GM19240 (cell line): ENCODE data around the gene ADGRV1.

Source experiments
- DNase-seq: peaks from one replicate; pipeline ENCODE4 v3.0.0; 2011; ENCODE audit warnings: low spot score; ENCODE audit not compliant: insufficient read length

Gene ADGRV1

GRCh38 chr5:91186101-91186500 is 627.5 kb downstream of the ADGRV1 start:
- no peak for DNase-seq

GRCh38 chr5:91187032-91187431 is 628.4 kb downstream of the ADGRV1 start:
- no peak for DNase-seq

GRCh38 chr5:91188755-91189154 is 630.2 kb downstream of the ADGRV1 start:
- DNase-seq = no peak

- no peak for DNase-seq
Measured at GRCh38 chr5:91189480-91190313, 631.1 kb downstream of the ADGRV1 start.

GRCh38 chr5:91190314-91190690 is 631.7 kb downstream of the ADGRV1 start:
- no peak for DNase-seq

- no peak for DNase-seq
Measured at GRCh38 chr5:91194824-91195381, 636.3 kb downstream of the ADGRV1 start.

GRCh38 chr5:91200692-91201091 is 642.1 kb downstream of the ADGRV1 start:
- DNase-seq = no peak

- DNase-seq = no peak
Measured at GRCh38 chr5:91206103-91206502, 647.5 kb downstream of the ADGRV1 start.

GRCh38 chr5:91206734-91207133 is 648.1 kb downstream of the ADGRV1 start:
- DNase-seq = no peak

- no peak for DNase-seq
Measured at GRCh38 chr5:91207248-91207647, 648.7 kb downstream of the ADGRV1 start.

GRCh38 chr5:91211997-91212713 is 653.6 kb downstream of the ADGRV1 start:
- no peak for DNase-seq

GRCh38 chr5:91212714-91213092 is 654.1 kb downstream of the ADGRV1 start:
- DNase-seq = no peak
